ENCODE data around the gene GLIS1.

Gene GLIS1

GRCh38 chr1:53543778-53544695 lies 194.9 kb downstream of the GLIS1 start:
- DNase-seq = no peak
- no peak overlapping the region for H3K4me2 ChIP-seq (ENCODE audit: low read depth, low read length)
- H3K9me3 ChIP-seq (replicated peaks; ENCODE audit: insufficient read depth, low read length) = no peaks in the 10 kb centered on the region
- no peaks in the 10 kb centered on the region for H3K79me2 ChIP-seq (ENCODE audit: low read length)
- H3K4me3 ChIP-seq (ENCODE audit: low read length) = no peak overlapping the region
- no peak overlapping the region for H3K27ac ChIP-seq (ENCODE audit: low read length)
- H2AFZ ChIP-seq (ENCODE audit: low read length) = no peak overlapping the region
- H3K4me1 ChIP-seq (ENCODE audit: low read length) = no peaks in the 10 kb centered on the region
- H3K9me2 ChIP-seq (replicated peaks; ENCODE audit: insufficient read depth, low read length) = no peaks in the 10 kb centered on the region
- H3K9ac ChIP-seq (ENCODE audit: low read length) = no peak overlapping the region
- no peaks in the 10 kb centered on the region for H3K36me3 ChIP-seq (replicated peaks; ENCODE audit: insufficient read depth, low read length)
- no peaks in the 10 kb centered on the region for H3F3A ChIP-seq (ENCODE audit: insufficient read depth, low read length)
- H4K20me1 ChIP-seq (ENCODE audit: insufficient read depth, low read length) = no peaks in the 10 kb centered on the region
- no peaks in the 10 kb centered on the region for H3K27me3 ChIP-seq (replicated peaks; ENCODE audit: insufficient read depth, low read length)
- no peak for TF ChIP-seq EZH2phosphoT487 (IDR thresholded peaks at IDR 0.05; ENCODE audit: low read length)
- TF ChIP-seq EZH2 (optimal IDR thresholded peaks at IDR 0.05; ENCODE audit: low read depth, low read length) = no peak
- TF ChIP-seq CTCF (IDR thresholded peaks at IDR 0.05; ENCODE audit: low read length) = no peak

GRCh38 chr1:53543130-53543777 lies 195.7 kb downstream of the GLIS1 start:
- no peak overlapping the region for H3K9ac ChIP-seq (ENCODE audit: low read length)

GRCh38 chr1:53542551-53542950 lies 196.4 kb downstream of the GLIS1 start:
- Histone ChIP-seq H4K20me1 (ENCODE audit: insufficient read depth, low read length) (no peaks in the 10 kb centered on the region), H3K27me3 (replicated peaks; ENCODE audit: insufficient read depth, low read length) (no peaks in the 10 kb centered on the region), H3K9me2 (replicated peaks; ENCODE audit: insufficient read depth, low read length) (no peaks in the 10 kb centered on the region), H2AFZ (ENCODE audit: low read length) (no peak overlapping the region), H3K36me3 (replicated peaks; ENCODE audit: insufficient read depth, low read length) (no peaks in the 10 kb centered on the region), H3K79me2 (ENCODE audit: low read length) (no peaks in the 10 kb centered on the region), H3K4me2 (ENCODE audit: low read depth, low read length) (no peak overlapping the region), H3F3A (ENCODE audit: insufficient read depth, low read length) (no peaks in the 10 kb centered on the region), H3K27ac (ENCODE audit: low read length) (no peak overlapping the region), H3K4me1 (ENCODE audit: low read length) (no peaks in the 10 kb centered on the region), H3K4me3 (ENCODE audit: low read length) (no peak overlapping the region), H3K9me3 (replicated peaks; ENCODE audit: insufficient read depth, low read length) (no peaks in the 10 kb centered on the region), H3K9ac (ENCODE audit: low read length) (no peak overlapping the region)
- DNase-seq = no peak
- TF ChIP-seq CTCF (IDR thresholded peaks at IDR 0.05; ENCODE audit: low read length) = no peak
- TF ChIP-seq EZH2phosphoT487 (IDR thresholded peaks at IDR 0.05; ENCODE audit: low read length) = no peak

More at GRCh38 chr1:53543130-53543777, 195.7 kb downstream of the GLIS1 start:
- no peak for TF ChIP-seq EZH2 (optimal IDR thresholded peaks at IDR 0.05; ENCODE audit: low read depth, low read length)
- TF ChIP-seq EZH2phosphoT487 (IDR thresholded peaks at IDR 0.05; ENCODE audit: low read length) = no peak
- TF ChIP-seq CTCF (IDR thresholded peaks at IDR 0.05; ENCODE audit: low read length) = no peak
- no peaks in the 10 kb centered on the region for H3K9me3 ChIP-seq (replicated peaks; ENCODE audit: insufficient read depth, low read length)
- H3K4me3 ChIP-seq (ENCODE audit: low read length) = no peak overlapping the region
- DNase-seq = no peak
- no peak overlapping the region for H3K4me2 ChIP-seq (ENCODE audit: low read depth, low read length)
- H3K36me3 ChIP-seq (replicated peaks; ENCODE audit: insufficient read depth, low read length) = no peaks in the 10 kb centered on the region
- no peaks in the 10 kb centered on the region for H3F3A ChIP-seq (ENCODE audit: insufficient read depth, low read length)
- H3K79me2 ChIP-seq (ENCODE audit: low read length) = no peaks in the 10 kb centered on the region
- H3K27ac ChIP-seq (ENCODE audit: low read length) = no peak overlapping the region
- no peaks in the 10 kb centered on the region for H3K9me2 ChIP-seq (replicated peaks; ENCODE audit: insufficient read depth, low read length)
- H3K27me3 ChIP-seq (replicated peaks; ENCODE audit: insufficient read depth, low read length) = no peaks in the 10 kb centered on the region
- H4K20me1 ChIP-seq (ENCODE audit: insufficient read depth, low read length) = no peaks in the 10 kb centered on the region
- no peak overlapping the region for H2AFZ ChIP-seq (ENCODE audit: low read length)
- no peaks in the 10 kb centered on the region for H3K4me1 ChIP-seq (ENCODE audit: low read length)
